Endodermal cell (in vitro differentiated cells): ENCODE results near the gene PLXNA2. TPM values are rescaled to one million over a fixed set of nuclear protein-coding genes. Genes with fewer than 3 reads are reported as not detected.

Experiments used
- DNase-seq: peaks from one replicate; pipeline ENCODE4 v3.0.0-alpha.2; 2017
- H3K27ac ChIP-seq: 2 replicates; pipeline ENCODE4 v1.5.1; 2013; ENCODE audit warnings: mild to moderate bottlenecking, low read depth, low read length, moderate library complexity
- H3K27me3 ChIP-seq: 2 replicates; pipeline ENCODE4 v1.6.1; 2013; ENCODE audit warnings: mild to moderate bottlenecking, low read length, moderate library complexity; ENCODE audit not compliant: insufficient read depth, control insufficient read depth, poor library complexity, severe bottlenecking
- H3K36me3 ChIP-seq: 2 replicates; pipeline ENCODE4 v1.7.0; 2013; ENCODE audit warnings: mild to moderate bottlenecking, low read length, moderate library complexity; ENCODE audit not compliant: control insufficient read depth, insufficient read depth
- H3K4me1 ChIP-seq: one replicate; pipeline ENCODE4 v1.7.0; 2013; ENCODE audit warnings: low read length; ENCODE audit not compliant: control insufficient read depth, insufficient read depth
- H3K4me3 ChIP-seq: 2 replicates; pipeline ENCODE4 v1.5.1; 2013; ENCODE audit warnings: mild to moderate bottlenecking, low read length, moderate library complexity
- H3K9ac ChIP-seq: 2 replicates; pipeline ENCODE4 v1.6.1; 2013; ENCODE audit warnings: mild to moderate bottlenecking, low read length, moderate library complexity; ENCODE audit not compliant: poor library complexity, severe bottlenecking; ENCODE audit errors: extremely low read depth
- H3K9me3 ChIP-seq: 2 replicates; pipeline ENCODE4 v1.6.1; 2013; ENCODE audit warnings: mild to moderate bottlenecking, low read length, moderate library complexity; ENCODE audit not compliant: control insufficient read depth
- H3K27ac Mint-ChIP-seq: 2 replicates; pipeline ENCODE4 v1.8.0; 2020; ENCODE audit warnings: mixed read lengths
- H3K27me3 Mint-ChIP-seq: 2 replicates; pipeline ENCODE4 v1.8.0; 2021; ENCODE audit warnings: mild to moderate bottlenecking, mixed read lengths; ENCODE audit not compliant: insufficient read depth
- H3K36me3 Mint-ChIP-seq: 2 replicates; pipeline ENCODE4 v1.8.0; 2020; ENCODE audit warnings: low read depth, mixed read lengths
- H3K4me1 Mint-ChIP-seq: 2 replicates; pipeline ENCODE4 v1.8.0; 2020; ENCODE audit warnings: mixed read lengths
- H3K4me3 Mint-ChIP-seq: 2 replicates; pipeline ENCODE4 v1.8.0; 2020; ENCODE audit warnings: mild to moderate bottlenecking, moderate library complexity, mixed read lengths
- H3K9me3 Mint-ChIP-seq: 2 replicates; pipeline ENCODE4 v1.8.0; 2020; ENCODE audit warnings: mild to moderate bottlenecking, mixed read lengths
- CTCF ChIP-seq: fragments of 200-600 bp; sonication (generic); conservative IDR thresholded peaks from 2 replicates; pipeline ENCODE4 v1.5.0; 2021; ENCODE audit warnings: antibody characterized with exemption, mild to moderate bottlenecking
- WGBS, 2 experiments: methylation state at CpG; one replicate each; pipeline versions ENCODE4 v1.1.5 to v1.1.7; 2013; ENCODE audit warnings: missing lambda C conversion rate in 2 of 2, mixed read lengths in 1 of 2; ENCODE audit not compliant: insufficient coverage in 1 of 2, insufficient read length in 1 of 2; 5-methylcytosine and 5-hydroxymethylcytosine counted together
- total RNA-seq, 2 donors: library from RNA; stranded (reverse); fragmentation: NEBNext Ultra II Directional in 1 of 2; extraction: Animal tissue kit (Norgen Biotek cat#: 25700) in 1 of 2; gene quantifications; 2 replicates in 1 of 2; 3 replicates in 1 of 2; pipeline ENCODE4 v1.2.1, GENCODE V29; 2021

PLXNA2 gene
- total RNA-seq, 2 donors from 2014 or later, result 61.2 to 86.1 TPM

- Histone ChIP-seq H3K27ac (no peak overlapping the region), H3K4me1 (no peaks in the 10 kb centered on the region), H3K36me3 (no peaks in the 10 kb centered on the region), H3K27me3 (no peaks in the 10 kb centered on the region), H3K9ac (no peak overlapping the region), H3K9me3 (no peaks in the 10 kb centered on the region), H3K4me3 (no peak overlapping the region)
- 42% methylated on average over 2 of the region's 2 CpGs; no CpG with 5 or more reads in 1 of the 2 experiments for WGBS, 2 experiments
- Mint-ChIP-seq H3K4me3 (no peak overlapping the region), H3K27ac (no peak overlapping the region), H3K36me3 (no peaks in the 10 kb centered on the region), H3K27me3 (peaks cover 6% of the 10 kb centered on the region), H3K9me3 (no peaks in the 10 kb centered on the region), H3K4me1 (no peaks in the 10 kb centered on the region)
- TF ChIP-seq CTCF, result no peak
- no peak for DNase-seq
Observed at GRCh38 chr1:208012721-208013120, 231.5 kb downstream of the PLXNA2 start.

- 90 to 94% methylated on average over 4 of the region's 4 CpGs for WGBS, 2 experiments
- TF ChIP-seq CTCF, result no peak
- no peaks in the 10 kb centered on the region for H3K36me3 Mint-ChIP-seq
- no peaks in the 10 kb centered on the region for H3K9me3 Mint-ChIP-seq
- Histone ChIP-seq H3K36me3 (no peaks in the 10 kb centered on the region), H3K27ac (no peak overlapping the region), H3K27me3 (no peaks in the 10 kb centered on the region), H3K4me3 (no peak overlapping the region), H3K9me3 (no peaks in the 10 kb centered on the region), H3K9ac (no peak overlapping the region), H3K4me1 (no peaks in the 10 kb centered on the region)
- no peak for DNase-seq
- H3K27me3 Mint-ChIP-seq, result peaks cover 8% of the 10 kb centered on the region
- H3K27ac Mint-ChIP-seq, result no peak overlapping the region
- no peak overlapping the region for H3K4me3 Mint-ChIP-seq
- H3K4me1 Mint-ChIP-seq, result no peaks in the 10 kb centered on the region
Observed at GRCh38 chr1:208010487-208011071, 233.6 kb downstream of the PLXNA2 start.

GRCh38 chr1:208009706-208010444 is 234.3 kb downstream of the PLXNA2 start:
- Histone ChIP-seq H3K36me3 (no peaks in the 10 kb centered on the region), H3K4me3 (no peak overlapping the region), H3K9me3 (no peaks in the 10 kb centered on the region), H3K4me1 (no peaks in the 10 kb centered on the region), H3K27ac (no peak overlapping the region), H3K27me3 (no peaks in the 10 kb centered on the region), H3K9ac (no peak overlapping the region)
- H3K36me3 Mint-ChIP-seq, result no peaks in the 10 kb centered on the region
- no peak overlapping the region for H3K27ac Mint-ChIP-seq
- TF ChIP-seq CTCF, result no peak
- H3K27me3 Mint-ChIP-seq, result peaks cover 8% of the 10 kb centered on the region
- WGBS, 2 experiments, result 95 to 100% methylated on average over 2 to 12 of the region's 12 CpGs
- H3K4me1 Mint-ChIP-seq, result no peaks in the 10 kb centered on the region
- no peak overlapping the region for H3K4me3 Mint-ChIP-seq
- H3K9me3 Mint-ChIP-seq, result no peaks in the 10 kb centered on the region
- DNase-seq, result no peak
